ENCODE results near the gene DLGAP1. TPM values are rescaled to one million over a fixed set of nuclear protein-coding genes. Genes with fewer than 3 reads are reported as not detected.

The DLGAP1 gene
- total RNA-seq, 3 donors from 2014 or later (not counting 1 experiment from before 2014, with no cell fraction given): not detected

DNA sequence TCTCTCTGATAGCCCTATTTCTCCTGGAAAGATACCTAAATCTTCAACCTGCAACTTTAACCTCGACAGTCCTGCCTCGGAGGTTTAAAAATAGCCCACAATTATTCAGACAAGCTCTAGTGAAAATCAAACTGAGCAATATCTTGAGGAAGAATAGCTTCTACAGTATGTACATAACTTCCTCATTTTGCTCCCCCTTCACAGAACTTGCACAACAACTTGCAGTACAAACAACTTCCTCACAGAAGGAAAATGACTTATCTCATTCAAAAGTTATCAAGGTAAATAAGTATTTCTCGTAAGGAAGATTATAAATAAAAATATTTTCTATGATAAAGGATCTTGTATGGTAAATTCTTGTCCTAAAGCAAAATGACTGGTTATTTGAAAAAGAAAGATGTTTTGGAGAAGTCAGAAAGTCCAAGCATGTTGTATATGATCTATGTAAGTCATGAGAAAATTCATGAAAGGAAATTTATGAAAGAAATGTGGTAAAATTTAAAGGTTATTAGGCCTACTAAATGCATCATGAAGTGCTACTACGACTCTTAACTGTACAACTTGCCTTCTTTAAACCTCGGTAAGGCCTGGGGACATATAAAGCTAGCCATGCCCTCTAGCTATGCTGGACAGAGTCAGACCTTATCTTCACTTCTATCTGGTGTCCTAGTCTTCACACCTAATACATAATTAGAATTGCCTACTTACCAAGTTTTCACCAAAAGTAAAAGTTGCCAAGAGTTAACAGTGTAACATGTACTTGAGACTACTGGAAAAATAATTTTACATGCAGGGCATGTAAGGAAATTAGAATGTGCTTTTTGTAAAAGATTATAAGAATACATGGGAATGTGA is 394.5 kb downstream of the DLGAP1 start:
- TF ChIP-seq, protein P1, sequence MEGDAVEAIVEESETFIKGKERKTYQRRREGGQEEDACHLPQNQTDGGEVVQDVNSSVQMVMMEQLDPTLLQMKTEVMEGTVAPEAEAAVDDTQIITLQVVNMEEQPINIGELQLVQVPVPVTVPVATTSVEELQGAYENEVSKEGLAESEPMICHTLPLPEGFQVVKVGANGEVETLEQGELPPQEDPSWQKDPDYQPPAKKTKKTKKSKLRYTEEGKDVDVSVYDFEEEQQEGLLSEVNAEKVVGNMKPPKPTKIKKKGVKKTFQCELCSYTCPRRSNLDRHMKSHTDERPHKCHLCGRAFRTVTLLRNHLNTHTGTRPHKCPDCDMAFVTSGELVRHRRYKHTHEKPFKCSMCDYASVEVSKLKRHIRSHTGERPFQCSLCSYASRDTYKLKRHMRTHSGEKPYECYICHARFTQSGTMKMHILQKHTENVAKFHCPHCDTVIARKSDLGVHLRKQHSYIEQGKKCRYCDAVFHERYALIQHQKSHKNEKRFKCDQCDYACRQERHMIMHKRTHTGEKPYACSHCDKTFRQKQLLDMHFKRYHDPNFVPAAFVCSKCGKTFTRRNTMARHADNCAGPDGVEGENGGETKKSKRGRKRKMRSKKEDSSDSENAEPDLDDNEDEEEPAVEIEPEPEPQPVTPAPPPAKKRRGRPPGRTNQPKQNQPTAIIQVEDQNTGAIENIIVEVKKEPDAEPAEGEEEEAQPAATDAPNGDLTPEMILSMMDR (IDR thresholded peaks at IDR 0.05): no peak

DNA sequence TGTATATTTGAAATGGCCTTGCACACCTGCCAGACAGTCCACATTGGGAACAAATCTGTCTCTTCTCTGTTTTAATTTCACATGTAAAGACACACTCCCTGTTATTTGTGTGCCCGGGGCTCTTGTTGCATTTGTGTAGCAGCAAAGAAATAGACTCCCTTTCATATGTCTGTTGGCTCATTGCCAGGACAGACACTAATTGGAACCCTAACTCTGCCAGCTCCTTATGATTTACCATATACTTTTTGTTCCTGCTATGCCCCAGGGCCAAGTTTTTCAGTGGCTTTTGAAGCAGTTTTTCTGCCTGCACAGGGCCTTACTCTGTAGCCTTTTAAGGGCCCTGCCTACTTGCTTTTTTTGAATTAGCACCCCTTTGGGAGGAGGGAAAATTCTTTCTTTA is 396.9 kb downstream of the DLGAP1 start:
- WGBS (ENCODE audit: insufficient coverage): 89% methylated on average over 1 of the region's 1 CpG

More for the DNA sequence above, 394.5 kb downstream of the DLGAP1 start:
- Mint-ChIP-seq H3K27me3 (ENCODE audit: low read depth in 2 of 2) (no peaks in the 10 kb centered on the region), H3K27ac (no peak overlapping the region), H3K4me3 (no peak overlapping the region), H3K9me3 (peaks cover 5 to 6% of the 10 kb centered on the region in 2 donors), H3K4me1 (no peaks in the 10 kb centered on the region), H3K36me3 (no peaks in the 10 kb centered on the region)
- no peak overlapping the region for H3K4me3 ChIP-seq (ENCODE audit: low read length)
- no peaks in the 10 kb centered on the region for H3K36me3 ChIP-seq (ENCODE audit: control insufficient read depth, insufficient read depth, low read length)
- no peaks in the 10 kb centered on the region for H3K27me3 ChIP-seq (ENCODE audit: control insufficient read depth, insufficient read depth, low read length)
- no peak for ATAC-seq
- no peaks in the 10 kb centered on the region for H3K9me3 ChIP-seq (ENCODE audit: control insufficient read depth, insufficient read depth, low read length)
- H3K27ac ChIP-seq (ENCODE audit: low read length): no peak overlapping the region
- DNase-seq: no peak
- intact Hi-C loops (cut with micrococcal nuclease): no loop called here
- WGBS (ENCODE audit: insufficient coverage): 49% methylated on average over 4 of the region's 5 CpGs
- no peaks in the 10 kb centered on the region for H3K4me1 ChIP-seq (ENCODE audit: control insufficient read depth, insufficient read depth, low read length)

DNA sequence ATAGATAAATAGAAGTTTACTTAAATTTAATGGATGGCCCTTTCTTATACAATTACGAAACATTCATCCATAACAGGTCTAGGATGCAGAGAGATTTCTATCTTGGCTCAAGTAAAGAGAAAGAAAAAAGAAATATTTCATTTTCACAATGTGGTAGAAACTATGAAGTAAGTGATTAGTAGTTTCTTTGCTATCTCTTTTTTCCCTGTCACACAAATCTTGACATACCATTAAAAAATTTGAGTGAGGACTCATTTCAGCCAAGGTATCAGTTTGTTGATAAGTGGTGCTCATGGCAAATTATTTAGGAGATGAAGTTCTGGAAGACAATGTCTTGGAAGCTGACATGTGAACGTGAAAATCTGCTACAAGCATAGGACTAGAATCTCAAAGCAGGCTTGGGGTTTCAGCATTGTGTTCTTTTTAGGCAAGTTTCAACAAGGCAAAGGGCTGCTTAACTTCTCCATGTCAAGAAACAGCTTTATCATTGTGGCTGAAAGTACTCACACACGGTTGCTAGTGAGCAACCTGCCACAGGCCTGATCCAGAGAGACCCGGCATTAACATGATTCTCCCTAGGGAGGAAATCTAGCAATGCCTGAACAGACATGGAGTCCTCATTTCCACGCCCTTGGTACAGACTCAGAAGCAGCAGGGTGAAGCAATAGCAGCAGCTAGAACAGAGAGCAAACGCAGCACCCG is 414.6 kb downstream of the DLGAP1 start:
- ATAC-seq (no peak), DNase-seq (no peak)
- H3K4me3 ChIP-seq (ENCODE audit: low read length): no peak overlapping the region
- Mint-ChIP-seq H3K27ac (no peak overlapping the region), H3K9me3 (no peaks in the 10 kb centered on the region), H3K4me1 (no peaks in the 10 kb centered on the region), H3K36me3 (no peaks in the 10 kb centered on the region), H3K4me3 (no peak overlapping the region), H3K27me3 (ENCODE audit: low read depth in 2 of 2) (no peaks in the 10 kb centered on the region)
- H3K9me3 ChIP-seq (ENCODE audit: control insufficient read depth, insufficient read depth, low read length): no peaks in the 10 kb centered on the region
- no peak overlapping the region for H3K27ac ChIP-seq (ENCODE audit: low read length)
- intact Hi-C loops (cut with micrococcal nuclease): no loop called here
- no peaks in the 10 kb centered on the region for H3K36me3 ChIP-seq (ENCODE audit: control insufficient read depth, insufficient read depth, low read length)
- TF ChIP-seq, protein P1 (IDR thresholded peaks at IDR 0.05): no peak
- WGBS (ENCODE audit: insufficient coverage): 83% methylated on average over 6 of the region's 7 CpGs
- H3K27me3 ChIP-seq (ENCODE audit: control insufficient read depth, insufficient read depth, low read length): no peaks in the 10 kb centered on the region
- H3K4me1 ChIP-seq (ENCODE audit: control insufficient read depth, insufficient read depth, low read length): no peaks in the 10 kb centered on the region

More for the DNA sequence above, 396.9 kb downstream of the DLGAP1 start:
- Histone ChIP-seq H3K9me3 (ENCODE audit: control insufficient read depth, insufficient read depth, low read length) (no peaks in the 10 kb centered on the region), H3K27ac (ENCODE audit: low read length) (no peak overlapping the region), H3K4me3 (ENCODE audit: low read length) (no peak overlapping the region), H3K27me3 (ENCODE audit: control insufficient read depth, insufficient read depth, low read length) (no peaks in the 10 kb centered on the region), H3K36me3 (ENCODE audit: control insufficient read depth, insufficient read depth, low read length) (no peaks in the 10 kb centered on the region), H3K4me1 (ENCODE audit: control insufficient read depth, insufficient read depth, low read length) (no peaks in the 10 kb centered on the region)
- no peaks in the 10 kb centered on the region for H3K4me1 Mint-ChIP-seq
- no peak overlapping the region for H3K4me3 Mint-ChIP-seq
- H3K36me3 Mint-ChIP-seq: no peaks in the 10 kb centered on the region
- ATAC-seq: no peak
- H3K27me3 Mint-ChIP-seq (ENCODE audit: low read depth in 2 of 2): no peaks in the 10 kb centered on the region
- H3K9me3 Mint-ChIP-seq: peaks cover 5 to 10% of the 10 kb centered on the region in 2 donors
- DNase-seq: no peak
- no peak overlapping the region for H3K27ac Mint-ChIP-seq
- intact Hi-C loops (cut with micrococcal nuclease): no loop called here
- TF ChIP-seq, protein P1 (IDR thresholded peaks at IDR 0.05): no peak
